ENCODE data around the gene SNX6.
"Not testable (repeated sequence)": the region's sequence is repeated elsewhere in the genome, so short reads cannot be mapped to it uniquely, and the experiment has no call there.

SNX6 gene

DNA sequence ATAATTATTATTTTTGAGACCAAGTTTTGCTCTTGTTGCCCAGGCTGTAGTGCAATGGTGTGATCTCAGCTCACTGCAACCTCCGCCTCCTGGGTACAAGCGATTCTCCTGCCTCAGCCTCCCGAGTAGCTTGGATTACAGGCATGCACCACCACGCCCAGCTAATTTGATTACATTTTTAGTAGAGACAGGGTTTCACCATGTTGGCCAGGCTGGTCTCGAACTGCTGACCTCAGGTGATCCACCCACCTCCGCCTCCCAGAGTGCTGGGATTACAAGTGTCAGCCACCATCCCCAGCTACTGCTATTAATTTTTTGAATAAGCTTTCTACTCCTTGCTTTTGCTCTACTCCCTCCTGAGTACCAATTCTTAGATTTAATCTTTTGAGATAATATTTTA lies 108.9 kb downstream of the SNX6 start:
- not testable (repeated sequence) for DNase-seq (ENCODE audit: low spot score)

DNA sequence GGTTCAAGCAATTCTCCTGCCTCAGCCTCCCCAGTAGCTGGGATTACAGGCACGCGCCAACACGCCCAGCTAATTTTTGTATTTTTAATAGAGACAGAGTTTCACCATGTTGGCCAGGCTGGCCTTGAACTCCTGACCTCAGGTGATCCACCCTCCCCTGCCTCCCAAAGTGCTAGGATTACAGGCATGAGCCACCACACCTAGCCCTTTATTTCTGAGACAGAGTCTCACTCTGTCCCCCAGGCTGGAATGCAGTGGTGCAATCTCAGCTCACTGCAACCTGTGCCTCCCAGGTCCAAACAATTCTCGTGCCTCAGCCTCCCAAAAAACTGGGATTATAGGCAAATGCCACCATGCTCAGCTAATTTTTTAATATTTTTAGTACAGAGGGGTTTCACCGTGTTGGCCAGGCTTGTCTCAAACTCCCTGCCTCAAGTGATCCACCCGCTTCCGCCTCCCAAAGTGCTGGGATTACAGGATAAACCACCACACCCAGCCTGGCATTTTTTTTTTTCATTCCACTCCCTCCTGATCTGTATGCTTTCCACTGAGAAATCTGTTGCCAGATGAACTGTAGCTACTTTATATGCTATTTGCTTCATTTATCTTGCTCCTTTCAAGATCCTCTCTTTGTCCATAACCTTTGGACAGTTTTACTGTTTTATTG lies 109.5 kb downstream of the SNX6 start:
- not testable (repeated sequence) for DNase-seq (ENCODE audit: low spot score)
